HEK293T (cell line): ENCODE data around the gene RPS15A.
"Not testable (repeated sequence)": the region's sequence is repeated elsewhere in the genome, so short reads cannot be mapped to it uniquely, and the experiment has no call there.

Source experiments
- ARNT ChIP-seq: fragments of 450-650 bp; IDR thresholded peaks from 2 replicates; pipeline ENCODE4 v1.6.1; 2017; ENCODE audit warnings: mild to moderate bottlenecking
- FOXK2 ChIP-seq: fragments of 450-650 bp; IDR thresholded peaks from 2 replicates; pipeline ENCODE4 v1.6.1; 2016; ENCODE audit warnings: mild to moderate bottlenecking
- FOXM1 ChIP-seq: fragments of 450-650 bp; IDR thresholded peaks from 2 replicates; pipeline ENCODE4 v1.6.1; 2017; ENCODE audit warnings: mild to moderate bottlenecking, borderline replicate concordance
- HDGF ChIP-seq: fragments of 450-650 bp; IDR thresholded peaks from 2 replicates; pipeline ENCODE4 v1.6.1; 2017; ENCODE audit warnings: antibody characterized with exemption, borderline replicate concordance
- L3MBTL2 ChIP-seq: fragments of 450-650 bp; conservative IDR thresholded peaks from 2 replicates; pipeline ENCODE4 v1.6.1; 2016; ENCODE audit warnings: mild to moderate bottlenecking
- LEF1 ChIP-seq: fragments of 450-650 bp; IDR thresholded peaks from 2 replicates; pipeline ENCODE4 v1.6.1; 2017; ENCODE audit warnings: mild to moderate bottlenecking, borderline replicate concordance
- NFRKB ChIP-seq: fragments of 450-650 bp; IDR thresholded peaks from 2 replicates; pipeline ENCODE4 v1.6.1; 2016; ENCODE audit warnings: mild to moderate bottlenecking, moderate library complexity
- SP1 ChIP-seq: fragments of 450-650 bp; IDR thresholded peaks from 2 replicates; pipeline ENCODE4 v1.6.1; 2017
- SUZ12 ChIP-seq: fragments of 450-650 bp; IDR thresholded peaks from 2 replicates; pipeline ENCODE4 v1.6.1; 2016; ENCODE audit warnings: mild to moderate bottlenecking
- TF ChIP-seq, protein P1 (sequence below): fragments of 450-650 bp; IDR thresholded peaks from 2 replicates; pipeline ENCODE4 v1.6.1; 2016

- not testable (repeated sequence) for TF ChIP-seq NFRKB, FOXK2, ARNT, L3MBTL2, SUZ12, SP1, LEF1, HDGF, FOXM1
- TF ChIP-seq, protein P1, sequence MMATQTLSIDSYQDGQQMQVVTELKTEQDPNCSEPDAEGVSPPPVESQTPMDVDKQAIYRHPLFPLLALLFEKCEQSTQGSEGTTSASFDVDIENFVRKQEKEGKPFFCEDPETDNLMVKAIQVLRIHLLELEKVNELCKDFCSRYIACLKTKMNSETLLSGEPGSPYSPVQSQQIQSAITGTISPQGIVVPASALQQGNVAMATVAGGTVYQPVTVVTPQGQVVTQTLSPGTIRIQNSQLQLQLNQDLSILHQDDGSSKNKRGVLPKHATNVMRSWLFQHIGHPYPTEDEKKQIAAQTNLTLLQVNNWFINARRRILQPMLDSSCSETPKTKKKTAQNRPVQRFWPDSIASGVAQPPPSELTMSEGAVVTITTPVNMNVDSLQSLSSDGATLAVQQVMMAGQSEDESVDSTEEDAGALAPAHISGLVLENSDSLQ = not testable (repeated sequence)
Measured at GRCh38 chr16:18774651-18775050, 15.5 kb downstream of the RPS15A start.
